CD4-positive, alpha-beta T cell treated with Interleukin-6 for 4 hours (primary cell): ENCODE data around the gene KCNJ5.

ENCODE experiments used
- DNase-seq: peaks from one replicate; pipeline ENCODE4 v3.0.0-alpha.2; 2020; ENCODE audit warnings: mixed read lengths

Gene KCNJ5

DNA sequence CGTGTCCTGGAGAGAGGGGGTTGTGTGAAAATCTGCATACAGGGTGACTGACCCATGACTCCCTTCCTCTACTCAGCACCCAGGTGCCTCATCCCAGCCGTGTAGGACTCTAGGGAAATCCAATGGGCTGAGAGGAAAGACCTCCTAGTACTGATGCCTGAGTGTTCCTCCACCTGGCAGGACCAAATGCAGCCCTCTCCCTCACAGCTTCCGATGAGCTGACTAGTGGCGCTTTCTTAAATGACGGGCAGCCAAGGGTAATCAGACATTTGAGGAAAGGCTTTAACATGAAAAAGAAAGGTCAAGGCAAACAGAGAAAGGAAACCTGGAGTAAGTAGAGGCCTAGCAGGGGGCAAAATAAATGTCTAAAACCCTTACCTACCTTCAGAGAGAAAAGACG, 19.1 kb upstream of the KCNJ5 start:
- no peak for DNase-seq

- no peak for DNase-seq
These were observed 18.6 kb upstream of the KCNJ5 start for GRCh38 chr11:128872594-128872993.

DNA sequence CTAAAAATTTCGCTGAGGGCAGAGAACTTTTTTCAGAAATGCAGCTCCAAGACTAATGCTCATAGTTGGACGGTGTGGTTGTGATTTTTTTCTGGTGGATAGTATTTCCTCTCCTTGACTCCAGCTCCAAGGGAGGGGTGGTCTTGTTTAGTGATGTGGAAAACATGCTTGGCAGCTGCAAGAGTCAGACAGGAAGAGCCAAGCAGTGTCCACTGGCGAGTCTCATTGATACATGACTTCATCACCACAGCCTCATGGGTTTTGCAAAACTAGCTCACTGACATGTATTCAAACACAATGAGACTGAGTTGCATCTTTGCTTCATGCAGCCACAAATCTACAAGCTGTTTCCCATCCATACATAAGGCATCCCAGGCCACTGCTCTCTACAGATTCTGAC, 16.7 kb upstream of the KCNJ5 start:
- DNase-seq, result no peak

- no peak for DNase-seq
These were observed 15.0 kb upstream of the KCNJ5 start for GRCh38 chr11:128876133-128876650.

GRCh38 chr11:128877726-128878125, 13.4 kb upstream of the KCNJ5 start:
- no peak for DNase-seq

DNA sequence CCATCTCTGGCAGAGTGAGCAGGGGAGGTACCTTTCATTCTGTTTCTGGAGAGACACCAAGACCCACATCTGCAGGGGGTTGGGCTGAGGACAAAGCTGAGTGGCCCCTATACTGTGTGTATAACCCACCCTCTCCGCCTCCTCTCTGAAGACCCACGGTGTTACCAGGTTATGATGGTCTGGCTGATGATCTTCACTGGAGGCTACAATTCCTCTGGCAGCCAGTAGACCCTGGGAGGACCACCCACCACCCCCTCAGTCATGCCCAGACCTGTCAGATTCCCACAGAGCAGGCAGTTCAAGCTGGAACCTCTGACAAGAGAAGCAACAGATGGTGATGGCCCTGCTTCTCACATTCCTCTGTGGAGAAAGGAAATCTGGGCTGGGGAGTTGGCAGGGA, 12.7 kb upstream of the KCNJ5 start:
- no peak for DNase-seq

DNA sequence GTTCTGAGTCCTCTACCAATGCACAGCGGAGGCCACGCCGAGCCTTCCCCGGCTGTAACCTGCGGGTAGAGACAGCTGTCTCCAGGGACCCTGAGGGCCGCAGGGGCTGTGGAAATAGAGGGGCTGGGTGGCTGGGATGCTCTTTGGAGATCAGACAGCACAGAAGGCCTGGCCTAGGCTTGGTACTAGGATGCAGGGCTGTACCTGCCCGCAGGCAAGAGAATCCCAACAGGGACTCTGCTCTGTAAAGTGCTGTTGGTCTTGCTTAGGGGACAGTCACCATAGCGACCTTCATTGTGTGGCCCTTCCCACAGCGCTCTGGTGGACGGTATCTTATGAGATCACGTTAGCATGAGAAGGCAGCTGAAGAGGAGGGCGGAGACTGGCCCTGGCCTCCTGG, 11.3 kb upstream of the KCNJ5 start:
- DNase-seq, result no peak

DNA sequence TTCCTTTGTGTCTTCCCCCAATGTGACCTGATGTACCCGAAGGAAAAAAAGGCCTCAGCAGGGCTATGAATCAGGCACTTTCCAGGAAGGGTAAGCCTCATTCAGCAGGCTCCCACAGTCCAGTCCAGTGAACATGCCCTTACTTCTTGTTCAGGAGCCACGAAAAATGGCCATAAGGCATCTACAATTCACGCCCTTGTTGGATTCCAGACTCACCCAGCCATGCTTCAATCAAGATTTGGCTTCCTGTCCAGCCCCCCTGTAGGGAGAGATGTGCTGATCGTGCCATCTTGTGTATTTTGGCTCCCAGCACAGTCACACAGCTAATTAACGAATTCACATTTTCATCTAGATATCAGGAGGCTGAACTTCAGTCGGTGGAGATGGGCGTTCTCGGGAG, 9.9 kb upstream of the KCNJ5 start:
- DNase-seq, result no peak

GRCh38 chr11:128882451-128882850, 8.7 kb upstream of the KCNJ5 start:
- no peak for DNase-seq

DNA sequence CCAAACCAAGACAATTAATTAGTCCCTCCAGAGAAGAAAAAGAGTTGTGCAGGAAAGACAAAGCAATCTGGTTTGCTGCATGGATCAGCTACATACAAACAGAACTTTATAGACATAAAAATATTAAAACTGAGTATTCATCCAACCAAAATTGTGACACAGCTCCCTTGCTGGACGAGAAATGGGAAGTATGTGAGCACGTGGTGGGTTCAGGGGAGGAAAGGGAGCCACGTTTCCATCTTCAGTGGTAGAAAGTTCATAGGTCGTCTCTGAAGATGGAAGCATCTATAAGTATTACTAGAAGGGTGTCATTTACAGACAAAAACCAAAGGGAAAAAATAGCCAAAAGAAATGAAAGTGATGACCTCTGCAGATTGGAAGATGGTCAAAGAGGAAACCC, 7.1 kb upstream of the KCNJ5 start:
- DNase-seq, result no peak

- peak; percentile 61 for DNase-seq
These were observed 6.3 kb upstream of the KCNJ5 start for GRCh38 chr11:128884703-128885338.

GRCh38 chr11:128886406-128887124, 4.6 kb upstream of the KCNJ5 start:
- no peak for DNase-seq

- no peak for DNase-seq
These were observed 2.8 kb upstream of the KCNJ5 start for GRCh38 chr11:128888034-128888985.

DNA sequence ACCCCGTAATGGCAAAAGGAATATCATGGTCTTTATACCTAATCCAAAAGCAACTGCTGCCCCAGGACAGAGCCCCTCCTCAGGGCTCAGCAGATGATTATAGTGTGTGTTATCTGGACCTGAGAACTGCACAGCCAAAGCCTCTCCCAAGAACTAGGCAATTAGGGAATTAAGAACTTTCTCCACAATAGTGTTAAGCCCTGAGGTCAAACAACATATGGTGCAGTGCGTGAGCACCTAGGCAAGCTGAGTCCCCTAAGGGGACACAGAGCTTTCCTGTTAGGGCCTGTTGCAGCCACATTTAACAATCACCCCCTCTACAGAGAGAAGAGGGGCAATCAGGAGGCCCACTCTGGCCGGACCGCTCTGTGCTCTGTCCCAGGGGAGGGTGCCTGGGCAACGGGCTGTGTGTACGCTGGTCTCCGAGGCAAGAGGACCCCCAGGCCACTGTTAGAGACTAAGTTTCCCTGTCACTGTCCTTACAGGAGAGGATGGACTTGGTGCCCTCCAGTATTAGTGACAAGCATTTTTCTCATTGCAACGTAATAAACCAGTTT, 1.4 kb upstream of the KCNJ5 start:
- DNase-seq, result no peak

DNA sequence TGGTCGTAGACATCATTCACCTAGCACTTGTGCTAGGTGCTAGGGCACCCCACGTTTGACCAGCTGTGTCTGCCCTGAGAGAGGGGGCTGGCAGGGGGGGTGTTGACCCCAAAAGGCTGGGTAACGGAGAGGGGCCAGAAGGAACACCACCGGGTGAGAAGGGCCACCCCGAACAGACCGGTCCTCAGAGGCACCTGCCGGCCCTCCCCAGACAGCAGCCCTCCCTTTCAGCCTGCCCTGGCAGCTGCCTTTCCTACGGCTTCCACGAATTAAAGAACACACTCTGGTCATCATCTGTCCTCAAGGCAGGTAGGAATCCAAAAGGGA, 977 bp upstream of the KCNJ5 start:
- no peak for DNase-seq

GRCh38 chr11:128891913-128892398, 800 bp downstream of the KCNJ5 start:
- DNase-seq, result no peak

- DNase-seq, result no peak
These were observed 1.9 kb downstream of the KCNJ5 start for GRCh38 chr11:128892866-128893565.

DNA sequence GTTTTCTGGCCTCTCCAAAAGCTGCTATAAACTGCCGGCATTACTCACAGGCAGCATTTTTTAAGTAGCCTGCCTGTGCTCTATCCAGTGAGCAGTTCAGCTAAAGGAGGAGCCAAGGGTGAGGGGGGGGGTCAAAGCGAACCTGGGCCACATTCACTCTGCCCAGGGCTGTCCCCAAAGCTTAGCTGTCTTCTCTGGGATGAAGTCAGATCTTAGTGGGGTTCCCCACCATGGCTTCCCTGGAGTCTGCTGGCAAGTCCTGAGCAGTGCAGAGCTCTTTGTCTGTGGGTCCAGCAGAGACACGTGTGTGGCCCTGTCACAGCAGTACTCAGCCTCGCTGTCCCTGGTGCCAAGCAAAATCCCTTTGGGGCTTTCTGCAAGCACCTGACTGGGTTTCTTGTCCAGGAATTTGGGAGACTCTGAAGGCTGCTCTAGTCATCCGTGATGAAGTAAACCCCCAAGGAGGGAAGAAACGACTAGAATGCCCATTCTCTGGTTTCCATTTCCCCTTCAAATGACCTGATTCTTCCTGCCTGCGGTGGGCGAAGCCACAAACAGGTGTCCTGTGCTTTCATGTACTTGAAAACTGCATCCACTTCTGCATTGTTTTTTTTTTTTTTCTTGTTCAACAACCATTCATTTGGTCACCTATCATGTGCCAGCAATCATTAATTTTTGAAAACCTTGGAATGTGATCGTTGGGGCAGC, 2.6 kb downstream of the KCNJ5 start:
- no peak for DNase-seq

DNA sequence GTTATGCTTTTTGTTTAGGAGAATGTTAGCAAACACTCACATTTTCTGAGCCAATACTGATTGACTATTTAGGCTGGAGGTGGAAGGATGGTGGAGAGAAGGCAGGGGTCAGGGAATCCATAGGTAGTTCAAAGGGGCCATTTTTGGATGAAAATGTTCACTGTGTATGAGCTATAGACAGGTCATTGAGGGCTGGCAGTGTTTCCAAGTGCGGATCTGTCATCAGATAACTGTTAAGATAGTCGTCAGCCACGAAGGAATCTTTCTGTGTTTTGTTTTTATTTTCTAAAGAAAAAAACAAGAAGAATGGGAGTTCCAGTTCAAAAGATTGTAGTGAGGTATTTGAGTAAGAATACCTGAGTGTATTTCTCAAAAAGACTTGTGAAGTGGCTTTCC, 3.1 kb downstream of the KCNJ5 start:
- DNase-seq, result no peak

- no peak for DNase-seq
These were observed 3.5 kb downstream of the KCNJ5 start for GRCh38 chr11:128894685-128895084.

DNA sequence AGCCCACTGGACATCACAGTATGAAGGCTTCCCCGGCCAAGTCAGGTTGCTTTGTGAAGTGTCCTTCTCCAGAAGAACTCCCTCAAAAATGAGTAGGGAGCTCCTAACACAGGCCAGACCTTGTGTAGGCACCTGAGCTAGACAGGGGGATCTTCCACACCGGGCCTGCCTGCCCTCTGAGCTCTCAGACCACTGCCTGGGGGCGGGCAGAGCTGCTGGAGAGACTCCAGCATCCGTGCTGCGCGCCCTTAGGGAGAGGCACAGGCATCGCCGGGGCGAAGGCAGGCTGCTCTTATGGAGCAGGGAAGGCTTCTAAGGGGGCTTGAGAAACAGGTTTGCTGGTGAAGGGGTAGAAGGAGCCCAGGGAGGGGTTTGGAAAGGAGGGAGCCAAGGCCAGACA, 4.4 kb downstream of the KCNJ5 start:
- no peak for DNase-seq

- DNase-seq, result no peak
These were observed 5.2 kb downstream of the KCNJ5 start for GRCh38 chr11:128896356-128896755.
